ENCODE data around the gene ELAVL1.

Gene ELAVL1

DNA sequence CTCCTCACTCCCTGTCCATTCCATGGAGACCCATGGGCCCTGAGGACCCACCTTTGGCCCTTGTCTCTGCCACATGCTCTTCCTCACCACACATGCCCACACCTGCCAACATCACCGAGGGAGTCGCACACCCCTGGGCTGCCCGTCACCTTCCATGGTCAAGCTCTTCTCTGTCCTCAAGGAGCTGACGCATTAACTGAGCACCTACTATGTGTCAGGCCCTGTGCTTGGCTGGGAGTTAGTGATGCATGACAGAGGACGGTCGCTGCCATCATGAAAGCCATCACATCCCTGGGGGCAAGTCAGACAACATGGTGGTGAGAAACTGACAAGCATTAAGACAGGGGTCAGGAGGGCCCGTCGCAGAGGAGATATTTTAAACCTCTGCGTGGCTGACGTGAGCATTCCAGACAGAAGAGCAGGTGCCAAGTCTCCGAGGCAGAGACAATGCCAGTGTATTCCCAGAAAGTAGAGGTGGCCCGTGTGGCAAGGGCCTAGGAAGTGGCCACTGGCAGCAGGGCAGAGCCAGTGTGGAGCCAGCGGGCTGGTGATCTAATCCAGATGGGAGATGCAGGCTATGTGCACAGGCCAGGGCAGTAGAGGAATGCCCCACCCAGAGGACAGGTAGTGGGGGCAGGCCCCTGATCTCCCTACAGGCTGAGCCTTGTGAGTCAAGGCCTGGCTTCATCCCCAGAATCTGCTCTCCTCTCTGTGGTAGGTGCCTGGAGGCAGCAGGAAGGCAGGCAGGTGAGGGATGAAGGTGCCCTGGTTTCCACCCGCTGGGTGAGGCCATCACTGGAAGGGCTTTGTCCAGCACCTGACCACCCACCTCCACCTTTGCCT is 21.2 kb downstream of the ELAVL1 start:
- DNase-seq, result no peak

DNA sequence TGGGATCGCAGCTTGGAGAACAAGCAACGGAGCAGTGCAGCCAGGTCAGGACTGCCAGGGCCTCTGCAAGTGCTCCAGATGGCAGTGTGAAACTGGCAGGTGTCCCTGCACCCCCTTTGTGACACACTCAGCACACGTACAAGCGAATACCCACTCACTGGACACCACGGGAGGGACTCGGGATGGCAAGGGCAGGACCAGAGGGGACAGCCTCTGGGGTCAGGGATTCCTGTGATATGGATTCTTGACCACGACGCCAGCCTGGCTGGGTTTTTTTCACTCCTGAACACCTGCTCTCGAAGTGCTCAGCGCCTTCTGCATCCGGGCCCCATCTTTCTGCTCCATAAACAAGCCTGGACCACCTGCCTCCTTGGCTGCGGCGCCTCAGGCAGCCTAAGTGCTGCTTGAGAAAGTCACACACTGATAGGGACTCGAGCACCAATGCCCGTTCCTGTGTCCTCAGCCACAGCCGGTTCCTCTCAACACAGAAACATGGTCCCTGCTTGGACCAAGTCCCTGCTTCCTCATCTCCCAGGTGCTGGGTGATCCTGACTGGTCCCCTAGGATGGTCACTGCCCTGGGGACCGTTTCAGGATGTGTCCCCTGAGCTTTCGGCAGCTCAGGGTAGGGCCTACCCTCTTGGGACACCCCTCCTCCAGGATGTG is 22.0 kb downstream of the ELAVL1 start:
- DNase-seq, result no peak

DNA sequence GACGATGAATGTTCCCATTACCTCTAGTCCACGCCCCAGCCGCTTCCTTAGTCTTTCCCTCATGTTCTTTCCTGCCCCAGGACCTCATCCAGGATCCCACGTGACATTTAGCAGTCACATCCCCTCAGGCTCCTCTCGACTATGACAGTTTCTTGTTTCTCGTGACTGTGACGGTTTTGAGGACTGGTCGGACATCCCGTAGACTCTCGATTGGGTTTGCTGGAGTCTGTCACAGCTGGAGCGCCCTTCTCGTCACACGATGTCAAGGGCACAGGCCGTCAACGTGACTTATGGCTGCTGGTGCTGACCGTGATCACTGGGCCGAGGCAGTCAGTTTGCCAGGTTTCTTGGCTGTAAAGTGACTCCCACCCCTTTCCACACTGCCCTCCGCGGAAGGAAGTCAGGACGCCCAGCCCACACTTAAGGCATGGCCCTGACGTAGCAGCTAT is 22.8 kb downstream of the ELAVL1 start:
- no peak for DNase-seq

DNA sequence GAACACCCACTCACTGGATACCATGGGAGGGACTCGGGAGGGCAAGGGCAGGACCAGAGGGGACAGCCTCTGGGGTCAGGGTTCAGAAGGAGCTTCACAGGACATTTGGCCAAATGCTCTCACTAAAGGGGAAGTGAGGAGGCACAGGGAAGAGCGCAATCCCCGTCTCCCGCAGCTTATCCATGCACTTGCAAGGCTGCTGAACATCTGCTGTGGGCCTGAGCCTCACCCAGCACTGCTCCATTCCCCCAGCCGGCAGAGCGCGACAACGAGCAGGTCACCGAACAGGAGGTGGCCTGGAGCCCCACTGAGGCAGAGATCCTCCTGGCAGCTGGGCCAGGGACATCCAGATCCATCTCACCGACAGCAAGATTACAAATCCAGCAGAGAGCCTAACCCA is 23.3 kb downstream of the ELAVL1 start:
- DNase-seq, result no peak

DNA sequence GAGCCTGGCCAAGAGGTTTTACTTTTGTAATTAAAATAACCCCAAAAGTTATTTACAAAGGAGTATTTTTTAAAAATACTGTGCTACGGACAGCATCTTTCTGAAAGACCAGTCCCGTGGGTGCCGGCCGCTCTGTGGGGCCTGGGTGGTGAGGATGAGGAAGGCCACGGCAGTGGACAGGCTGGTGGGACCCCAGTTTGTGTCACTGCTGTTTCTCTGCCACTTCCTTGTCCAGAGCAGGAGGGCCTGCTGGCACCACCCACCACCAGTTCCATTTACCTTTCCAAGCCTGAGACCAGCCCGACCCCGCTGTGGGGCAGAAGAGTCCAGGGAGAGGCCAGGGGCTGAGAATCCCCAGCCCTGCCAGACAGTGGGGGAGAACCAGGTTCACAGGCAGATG is 23.8 kb downstream of the ELAVL1 start:
- DNase-seq, result no peak

DNA sequence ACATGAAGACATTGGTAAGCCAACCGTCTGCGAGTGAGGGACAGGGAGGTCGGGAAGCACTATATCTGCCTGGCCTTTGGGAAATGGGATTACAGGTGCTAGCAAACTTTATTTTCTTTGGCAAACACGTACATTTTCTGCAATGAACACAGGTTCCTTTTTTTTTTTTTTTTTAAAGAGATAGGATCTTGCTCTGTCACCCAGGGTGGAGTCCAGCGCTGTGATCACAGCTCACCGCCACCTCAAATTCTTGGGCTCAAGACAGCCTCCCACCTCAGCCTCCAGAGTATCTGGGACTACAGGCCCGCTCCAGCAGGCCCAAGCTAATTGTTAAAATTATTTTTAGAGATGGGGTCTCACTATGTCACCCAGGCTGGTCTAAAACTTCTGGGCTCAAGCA is 24.2 kb downstream of the ELAVL1 start:
- DNase-seq, result no peak

DNA sequence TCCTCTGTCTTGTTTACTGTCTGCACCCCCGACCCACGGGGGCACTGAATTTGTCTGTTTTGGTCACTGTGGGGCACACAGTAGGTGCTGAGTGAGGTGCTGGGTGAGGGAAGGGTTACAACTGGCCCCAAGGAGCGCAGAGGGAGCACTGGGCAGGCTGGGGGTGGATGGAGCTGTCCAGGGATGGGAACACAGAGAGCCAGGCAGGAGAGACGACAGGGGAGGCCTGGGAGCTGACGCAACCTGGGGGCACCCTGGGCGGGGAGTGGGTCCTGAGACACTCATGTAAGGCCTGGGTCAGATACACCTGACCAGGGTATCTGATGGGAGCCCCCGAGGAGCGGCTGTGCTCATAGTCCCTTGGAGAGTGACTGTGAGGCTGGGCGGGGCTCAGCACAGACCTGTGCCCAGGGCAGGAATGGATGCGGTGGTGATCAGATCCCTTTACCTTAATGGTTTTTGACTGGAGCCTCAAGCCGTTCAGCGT is 24.8 kb downstream of the ELAVL1 start:
- no peak for DNase-seq

DNA sequence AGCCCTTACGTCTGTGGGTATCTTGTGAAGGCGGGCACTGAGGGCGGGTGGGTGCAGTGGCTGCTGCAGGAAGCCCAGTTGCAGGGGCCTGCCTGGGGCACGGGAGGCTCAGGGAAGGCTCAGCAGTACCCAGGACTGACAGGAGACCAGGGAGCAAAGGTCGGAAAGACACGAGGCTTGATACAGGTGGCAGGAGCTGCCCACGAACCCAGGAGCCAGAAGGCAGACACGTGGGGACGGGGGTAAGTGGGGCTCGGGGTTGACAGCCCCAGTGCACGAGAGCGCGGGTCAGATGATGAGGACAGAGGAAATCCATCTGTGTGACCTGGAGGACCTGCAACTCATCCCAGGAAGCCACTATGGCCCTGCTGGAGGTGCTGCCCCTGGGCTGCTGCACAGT is 25.3 kb downstream of the ELAVL1 start:
- DNase-seq, result no peak

DNA sequence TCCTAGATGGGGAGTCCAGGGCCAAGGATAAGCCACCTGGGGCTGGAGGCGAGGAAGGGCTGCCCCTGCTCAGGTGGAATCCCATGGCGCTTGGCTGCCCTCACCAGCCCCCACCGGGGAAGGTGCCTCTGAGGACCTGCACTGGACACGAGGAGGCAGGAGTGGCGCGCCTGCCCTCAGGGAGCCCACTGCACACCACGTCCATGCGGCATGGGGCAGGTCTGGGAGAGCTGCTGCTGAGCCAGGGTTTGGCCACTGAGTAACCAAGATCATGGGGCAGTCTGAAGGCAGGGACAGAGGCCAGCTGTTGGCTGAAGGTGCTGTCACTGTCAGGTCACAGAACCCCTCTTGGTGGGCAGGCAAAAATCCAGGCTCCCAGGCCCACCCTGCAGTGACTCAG is 25.9 kb downstream of the ELAVL1 start:
- no peak for DNase-seq

DNA sequence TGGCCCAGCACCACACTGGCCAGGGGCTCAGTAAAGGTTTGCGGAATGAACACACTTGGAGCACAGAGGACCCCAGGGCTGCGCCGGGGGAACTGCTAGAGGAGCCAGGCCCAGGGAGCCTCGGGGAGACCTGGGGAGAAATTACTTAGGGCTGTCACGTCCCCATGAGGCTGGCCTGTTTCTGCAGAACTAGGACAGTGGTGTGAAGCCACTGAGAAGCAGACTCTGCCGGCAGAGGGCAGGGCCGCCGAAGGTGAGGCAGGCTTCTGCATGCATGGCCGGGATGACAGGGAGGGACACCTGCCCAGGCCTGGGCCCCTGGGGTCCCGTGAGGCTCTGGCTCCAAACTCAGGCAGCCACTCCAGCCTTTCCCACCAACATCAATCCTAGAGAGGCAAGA is 26.4 kb downstream of the ELAVL1 start:
- DNase-seq, result no peak

DNA sequence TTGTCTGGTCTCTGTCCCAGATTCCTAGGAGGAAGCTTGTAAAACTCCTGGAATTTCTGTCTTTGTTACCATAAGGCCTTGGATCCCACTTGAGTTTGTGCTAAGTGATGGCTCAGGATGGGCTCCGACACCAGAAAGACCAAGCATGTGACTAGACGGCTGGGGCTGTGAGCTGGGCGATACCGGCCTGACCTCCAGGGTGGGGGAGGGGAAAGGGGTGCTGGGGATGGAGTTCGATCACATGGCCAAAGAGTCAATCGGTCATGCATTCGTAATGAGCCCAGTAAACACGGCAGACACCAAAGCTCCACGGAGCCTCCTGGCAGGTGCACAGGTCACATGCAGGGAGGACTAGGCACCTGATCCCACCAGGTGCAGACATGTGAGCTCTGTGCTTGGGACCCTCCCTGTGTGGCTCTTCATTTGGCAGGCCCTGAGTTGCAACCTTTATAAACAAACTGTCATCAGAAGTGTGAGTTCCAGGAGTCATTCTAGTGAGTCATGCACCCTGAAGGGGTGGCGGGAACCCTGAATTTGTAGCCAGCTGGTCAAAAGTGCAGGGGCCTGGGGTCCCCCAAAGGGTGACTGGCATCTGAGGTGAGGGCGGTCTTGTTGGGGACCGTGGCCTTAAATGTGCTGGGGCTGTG is 27.1 kb downstream of the ELAVL1 start:
- no peak for DNase-seq

DNA sequence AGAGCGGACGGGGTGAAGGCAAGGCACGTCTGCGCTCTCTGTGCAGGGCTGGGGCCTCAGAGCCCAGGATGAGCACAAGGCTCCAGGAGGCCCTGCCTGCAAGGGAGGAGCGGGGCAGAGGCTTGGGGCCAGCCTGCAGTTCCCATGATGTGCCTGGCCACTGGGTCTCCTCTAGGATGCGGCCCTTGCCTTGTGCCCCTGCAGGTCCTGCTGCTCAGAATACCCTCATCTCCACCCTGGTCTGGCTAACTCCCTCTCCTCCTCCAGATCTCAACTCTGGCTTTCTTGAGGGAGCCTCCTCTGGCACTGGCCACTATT is 27.8 kb downstream of the ELAVL1 start:
- no peak for DNase-seq

DNA sequence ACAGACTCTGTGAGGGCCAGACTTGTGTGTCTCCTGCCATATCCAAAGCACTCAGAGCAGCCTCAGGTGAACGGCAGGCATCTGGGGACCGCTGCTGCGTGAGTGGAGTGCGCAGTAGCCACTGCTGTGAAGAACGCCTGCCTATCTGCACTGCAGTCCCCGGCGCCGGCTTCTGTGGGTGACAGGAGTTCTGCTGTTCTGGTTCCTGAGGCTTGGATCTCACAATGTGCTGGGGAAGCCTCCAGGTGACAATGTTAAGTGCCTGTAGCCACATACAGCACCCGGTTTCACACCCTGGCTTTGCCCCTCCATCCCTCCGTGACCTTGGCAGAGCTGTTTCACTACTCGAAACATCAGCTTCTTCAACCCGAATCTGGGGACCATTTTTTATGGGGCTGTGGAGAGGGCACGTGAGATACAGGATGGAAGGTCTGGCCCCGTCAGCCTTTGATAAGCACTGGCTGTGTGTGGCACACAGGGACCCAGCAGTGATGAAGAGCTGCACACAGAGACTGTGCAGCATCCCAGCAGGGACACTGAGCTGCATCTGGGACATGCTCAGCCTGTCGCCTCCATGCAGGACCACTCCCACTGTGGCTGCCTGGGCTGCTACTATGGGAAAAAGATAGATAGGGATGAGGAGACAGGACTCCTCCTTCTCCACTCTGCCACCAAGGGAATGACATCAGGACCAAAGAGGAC is 28.3 kb downstream of the ELAVL1 start:
- no peak for DNase-seq

DNA sequence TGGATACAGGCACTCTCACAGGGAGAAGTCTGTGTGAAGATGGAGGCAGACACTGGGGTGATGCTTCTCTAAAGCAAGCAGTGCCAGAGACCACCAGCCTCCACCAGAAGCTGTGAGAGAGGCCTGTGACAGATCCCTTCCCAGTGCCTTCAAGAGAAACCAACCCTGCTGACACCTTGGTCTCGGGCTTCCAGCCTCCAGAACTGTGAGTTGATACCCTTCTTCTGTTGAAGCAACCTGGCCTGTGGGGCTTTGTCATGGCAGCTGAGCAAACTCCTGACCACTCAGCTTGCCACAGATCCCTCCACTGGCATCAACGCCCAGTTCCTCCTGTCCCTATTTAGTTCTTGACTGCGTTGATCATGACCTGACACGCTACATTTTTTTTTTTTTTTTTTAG is 29.0 kb downstream of the ELAVL1 start:
- DNase-seq, result no peak

DNA sequence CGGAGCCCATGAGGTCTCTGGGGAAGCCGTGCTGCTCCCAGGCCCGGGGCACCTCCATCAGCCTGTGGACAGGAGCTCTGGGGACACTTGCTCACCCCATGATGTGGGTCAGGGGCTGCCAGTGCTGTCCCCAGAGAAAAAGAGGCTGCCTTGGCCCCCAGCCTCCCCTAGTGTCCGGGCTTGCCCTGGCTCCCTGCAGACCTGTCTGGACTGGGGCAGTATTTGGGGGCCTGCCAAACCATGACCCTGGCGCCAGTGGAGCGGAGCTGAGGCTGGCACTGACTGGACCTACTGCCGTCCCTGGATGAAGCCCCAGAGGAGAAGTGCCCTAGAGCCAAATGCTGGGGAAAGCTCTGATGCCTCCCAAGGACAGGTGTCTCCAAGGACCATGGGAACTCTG is 30.4 kb downstream of the ELAVL1 start:
- DNase-seq, result no peak

DNA sequence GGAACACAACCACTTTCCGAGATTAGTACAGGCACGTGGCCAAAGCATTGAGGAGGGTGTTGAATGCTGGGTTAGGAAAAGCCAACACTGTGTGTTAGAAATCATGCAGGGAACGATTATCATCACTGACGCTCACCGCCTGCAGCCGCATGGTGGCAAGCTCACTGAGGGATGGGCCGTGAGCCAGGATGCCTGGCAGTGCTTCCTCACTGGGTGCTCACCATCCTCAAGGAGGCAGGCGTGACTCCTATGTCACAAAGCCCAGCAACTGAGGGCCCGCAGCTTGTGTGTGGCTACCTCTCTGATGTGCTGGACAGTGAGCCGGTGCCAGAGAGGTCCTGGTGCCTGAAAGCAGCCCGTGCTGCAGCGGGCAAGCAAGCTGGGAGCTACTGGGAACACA is 31.6 kb downstream of the ELAVL1 start:
- DNase-seq, result no peak

DNA sequence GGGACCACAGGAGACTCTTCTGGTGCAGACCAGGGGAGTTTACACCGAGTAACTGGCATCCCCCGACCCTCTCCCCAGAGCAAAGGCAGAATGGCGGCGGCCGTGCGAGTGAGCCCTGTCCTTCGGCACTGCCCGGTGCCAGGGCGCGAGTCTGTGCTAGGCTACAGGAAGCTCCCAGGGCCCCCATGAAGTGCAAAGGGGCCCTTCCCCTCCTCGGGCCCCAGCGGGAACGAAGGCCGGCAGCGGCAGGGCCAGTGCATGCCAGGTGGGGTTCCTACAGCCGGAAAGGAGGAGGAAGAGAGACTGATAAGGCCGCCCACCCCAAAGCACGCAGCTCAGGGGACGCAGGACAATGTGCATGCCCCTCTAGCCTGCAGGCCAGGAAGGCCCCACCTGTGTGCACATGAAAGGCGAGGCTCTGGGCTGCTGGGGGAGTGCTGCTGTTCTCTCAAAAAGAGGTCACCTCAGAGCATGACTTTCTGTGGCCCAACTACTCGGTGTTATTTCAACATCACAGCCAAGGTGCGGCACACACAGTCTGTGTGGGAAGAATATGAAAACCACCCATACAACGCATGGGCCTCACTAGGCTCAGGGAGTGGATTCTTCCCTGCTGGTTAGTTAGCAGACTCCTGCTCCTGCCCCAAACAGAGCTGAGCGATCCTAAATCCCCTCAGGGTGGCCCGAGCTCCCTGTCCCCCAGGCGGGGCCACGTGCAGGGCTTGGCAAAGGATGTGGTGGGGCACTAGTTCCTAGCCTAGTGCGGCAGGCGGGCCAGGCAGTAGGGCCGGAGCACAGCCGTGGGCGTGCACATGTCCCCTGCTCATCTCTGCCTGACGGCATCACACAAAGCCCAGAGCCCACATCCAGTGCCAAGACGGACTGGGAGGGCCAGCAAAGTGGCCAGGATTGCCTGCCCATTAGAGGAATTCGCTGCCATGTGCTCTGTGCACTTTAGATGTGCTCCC is 33.6 kb downstream of the ELAVL1 start:
- no peak for DNase-seq

DNA sequence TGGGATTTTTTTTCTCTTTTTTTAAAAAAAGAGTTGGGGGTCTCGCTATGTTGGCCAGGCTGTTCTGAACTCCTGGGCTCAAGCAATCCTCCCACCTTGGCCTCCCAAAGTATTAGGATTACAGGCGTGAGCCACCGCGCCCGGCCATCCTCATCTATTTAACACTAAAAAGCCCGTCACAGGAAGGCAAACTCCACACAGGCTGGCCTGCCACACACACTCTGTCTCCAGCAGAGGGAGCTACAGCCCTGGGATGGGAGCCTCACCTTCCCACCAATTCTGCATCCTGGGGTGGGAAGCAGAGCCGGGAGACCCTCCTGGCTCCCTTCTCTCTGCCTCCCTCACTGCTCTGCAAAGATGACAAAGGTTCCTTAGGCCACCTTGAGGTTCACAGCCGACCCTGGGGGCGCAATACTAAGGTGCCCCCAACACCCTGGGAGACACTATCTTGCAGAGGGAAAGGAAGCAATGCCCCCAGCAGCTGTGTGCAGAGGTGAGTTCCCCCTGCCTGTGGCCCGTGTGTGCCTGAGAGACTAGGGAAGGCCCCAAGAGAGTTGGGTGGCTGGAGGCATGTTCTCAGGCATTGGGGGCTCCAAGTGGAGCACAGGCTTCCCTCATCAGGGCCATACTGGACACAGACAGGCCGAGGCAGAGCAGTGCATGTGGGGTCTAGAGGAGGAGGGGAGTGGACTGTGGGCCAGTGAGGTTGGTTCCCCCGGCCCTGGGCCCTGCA is 34.6 kb downstream of the ELAVL1 start:
- DNase-seq, result no peak

DNA sequence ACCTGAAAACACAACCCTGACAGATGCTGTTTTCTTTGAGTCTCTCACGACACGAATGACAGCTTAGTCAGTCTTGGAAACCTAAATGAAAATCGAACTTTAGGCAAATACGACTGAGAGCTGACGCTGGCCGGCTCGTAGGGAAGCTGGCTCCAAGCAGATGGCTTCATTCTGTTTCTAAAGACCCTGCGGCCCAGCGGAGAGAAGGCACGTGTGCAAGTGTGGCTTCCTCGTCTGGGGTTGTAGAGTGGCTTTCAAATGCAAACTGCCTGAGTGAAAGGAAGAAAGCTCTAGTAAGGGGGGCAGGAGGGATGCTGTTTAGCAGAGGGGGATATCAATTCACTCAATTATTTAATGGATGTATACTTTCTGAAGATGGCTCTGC is 35.9 kb downstream of the ELAVL1 start:
- no peak for DNase-seq

DNA sequence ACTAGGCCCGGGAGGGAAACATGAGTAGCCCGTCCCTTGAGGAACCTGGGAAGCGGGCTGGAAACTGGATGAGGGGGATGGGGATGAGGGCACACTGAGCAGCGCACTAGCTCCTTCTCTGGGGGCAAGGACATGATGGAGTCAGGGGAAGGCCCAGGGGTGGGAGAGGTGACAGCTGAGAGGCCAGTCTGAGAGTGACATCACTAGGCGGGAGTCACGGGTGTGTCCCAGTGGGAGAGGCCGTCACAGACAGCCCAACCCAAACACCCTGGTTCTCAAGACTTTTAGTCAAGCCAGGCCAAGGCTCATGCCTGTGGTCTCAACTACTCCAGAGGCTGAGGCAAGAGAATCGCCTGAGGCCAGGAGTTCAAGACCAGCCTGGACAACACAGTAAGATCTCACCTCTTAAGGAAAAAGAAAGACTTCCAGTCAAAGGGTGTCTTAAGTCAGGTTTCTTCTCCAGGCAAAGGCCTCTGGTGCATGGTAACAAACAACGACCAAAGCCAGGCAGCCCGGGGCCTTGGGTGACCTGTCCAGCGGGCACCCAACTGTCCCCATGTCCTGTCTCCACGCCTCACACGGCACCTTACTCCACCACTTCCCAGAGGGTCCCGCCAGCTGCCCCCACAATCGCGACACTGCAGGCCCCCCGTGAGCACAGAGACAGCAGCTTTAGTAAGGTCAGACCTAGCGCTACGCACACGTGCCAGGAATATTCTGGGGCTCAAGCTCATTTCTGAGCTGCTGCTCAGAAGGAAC is 36.5 kb downstream of the ELAVL1 start:
- no peak for DNase-seq
